HCT116 (cell line): Measurements from ENCODE around the gene AQP12B. TPM values are rescaled to one million over a fixed set of nuclear protein-coding genes. Genes with fewer than 3 reads are reported as not detected.

ENCODE experiments used
- ATAC-seq: fragments of 200-7000 bp; cut with Tn5 transposase; 2 replicates; pipeline ENCODE4 v1.9.1; 2020; ENCODE audit warnings: mild to moderate bottlenecking, moderate library complexity
- BruUV-seq: library from RNA; stranded (reverse); fragments of 400-500 nt; replicated peaks from 2 replicates; lab custom pipeline; 2021; lab: Mats Ljungman, UMichigan
- CTCF ChIA-PET: fragments of 300-600 bp; sonication (Branson Sonifier 250); formaldehyde crosslinking; loops from one replicate; lab custom pipeline; 2021; ENCODE audit warnings: antibody characterized with exemption; lab: Charles Lee
- POLR2A ChIA-PET: fragments of 300-600, 350-600 bp; sonication (Branson Sonifier 250); formaldehyde crosslinking; loops from one replicate; lab custom pipeline; 2021; ENCODE audit warnings: antibody characterized with exemption; lab: Charles Lee
- RAD21 ChIA-PET, 2 experiments: fragments of 300-600 bp; sonication (Branson Sonifier 250); formaldehyde crosslinking; loops; one replicate each; lab custom pipeline; 2023; ENCODE audit warnings: low total read pairs in 2 of 2; ENCODE audit not compliant: uncharacterized antibody in 2 of 2, unreplicated experiment in 2 of 2, low non-redundant PET in 1 of 2; lab: Charles Lee
- DNase-seq: peaks from one replicate; pipeline ENCODE4 v3.0.0-alpha.2; 2010; ENCODE audit warnings: low read depth, low spot score
- H2AFZ ChIP-seq: fragments of 200-600 bp; shearing (Covaris generic), sonication (generic); 2 replicates; pipeline ENCODE4 v1.6.1; 2017; ENCODE audit warnings: low read depth, mixed run types, mixed read lengths, antibody characterized with exemption, low read length; ENCODE audit not compliant: poor library complexity, severe bottlenecking
- H3K27ac ChIP-seq: 2 replicates; pipeline ENCODE4 v1.5.1; 2012; ENCODE audit warnings: low read depth, low read length
- H3K27me3 ChIP-seq: fragments of 200-600 bp; sonication (generic); 2 replicates; pipeline ENCODE4 v1.6.1; 2016; ENCODE audit warnings: mixed run types, low read length, mixed read lengths; ENCODE audit not compliant: insufficient read depth
- H3K36me3 ChIP-seq, 2 experiments: fragments of 200-500 bp in 1 of 2; fragments of 200-600 bp in 1 of 2; sonication (Bioruptor generic) in 1 of 2; sonication (generic) in 1 of 2; 2 replicates each; pipeline versions ENCODE4 v1.5.1 to v1.6.1; 2014 to 2016; ENCODE audit warnings: low read length in 2 of 2, inconsistent platforms in 1 of 2, mixed read lengths in 1 of 2, mixed run types in 1 of 2; ENCODE audit not compliant: insufficient read depth in 2 of 2, control insufficient read depth in 1 of 2
- H3K4me1 ChIP-seq, 2 experiments: fragments of 200-600 bp in 1 of 2; sonication (generic) in 1 of 2; 2 replicates each; pipeline versions ENCODE4 v1.5.1 to v1.6.1; 2012 to 2017; ENCODE audit warnings: low read length in 2 of 2, inconsistent platforms in 1 of 2, mild to moderate bottlenecking in 1 of 2, mixed read lengths in 1 of 2, mixed run types in 1 of 2, moderate library complexity in 1 of 2; ENCODE audit not compliant: insufficient read depth in 2 of 2, control insufficient read depth in 1 of 2
- H3K4me2 ChIP-seq: fragments of 200-600 bp; sonication (generic); 2 replicates; pipeline ENCODE4 v1.6.1; 2017; ENCODE audit warnings: mixed run types, low read length, mixed read lengths
- H3K4me3 ChIP-seq, 2 experiments: fragments of 200-600 bp in 1 of 2; sonication (generic) in 1 of 2; replicated peaks in 1 of 2; 2 replicates each; pipeline ENCODE4 v1.5.1; 2011 to 2016; ENCODE audit warnings: low read length in 2 of 2, control low read depth in 1 of 2, low read depth in 1 of 2, mild to moderate bottlenecking in 1 of 2, mixed read lengths in 1 of 2, mixed run types in 1 of 2
- H3K79me2 ChIP-seq: fragments of 200-600 bp; sonication (generic); 2 replicates; pipeline ENCODE4 v1.6.1; 2017; ENCODE audit warnings: mild to moderate bottlenecking, mixed run types, low read length, moderate library complexity, mixed read lengths; ENCODE audit not compliant: insufficient read depth
- H3K9ac ChIP-seq: fragments of 200-600 bp; sonication (generic); 2 replicates; pipeline ENCODE4 v1.6.1; 2016; ENCODE audit warnings: low read length, mixed read lengths
- H3K9me2 ChIP-seq: fragments of 200-600 bp; sonication (generic), shearing (Covaris generic); 2 replicates; pipeline ENCODE4 v1.6.1; 2017; ENCODE audit warnings: mixed run types, mild to moderate bottlenecking, moderate library complexity; ENCODE audit not compliant: insufficient read depth
- H3K9me3 ChIP-seq, 2 experiments: fragments of 200-500 bp in 1 of 2; fragments of 200-600 bp in 1 of 2; sonication (Bioruptor generic) in 1 of 2; sonication (generic) in 1 of 2; 2 replicates each; pipeline ENCODE4 v1.6.1; 2014 to 2017; ENCODE audit warnings: low read length in 2 of 2, mixed read lengths in 2 of 2, inconsistent platforms in 1 of 2, low read depth in 1 of 2, mild to moderate bottlenecking in 1 of 2, mixed run types in 1 of 2, moderate library complexity in 1 of 2; ENCODE audit not compliant: control insufficient read depth in 1 of 2, insufficient read depth in 1 of 2
- H4K20me1 ChIP-seq: fragments of 200-600 bp; sonication (generic), shearing (Covaris generic); 2 replicates; pipeline ENCODE4 v1.6.1; 2017; ENCODE audit warnings: mixed run types, mild to moderate bottlenecking, moderate library complexity; ENCODE audit not compliant: insufficient read depth
- ATF3 ChIP-seq: IDR thresholded peaks from 2 replicates; pipeline ENCODE4 v1.6.1; 2012
- CEBPB ChIP-seq: IDR thresholded peaks from 2 replicates; pipeline ENCODE4 v1.6.1; 2012; ENCODE audit warnings: low read depth
- EZH2 ChIP-seq: fragments of 200-600 bp; sonication (generic); IDR thresholded peaks from 2 replicates; pipeline ENCODE4 v1.6.1; 2017; ENCODE audit warnings: antibody characterized with exemption, mixed run types
- EZH2phosphoT487 ChIP-seq: fragments of 200-600 bp; IDR thresholded peaks from 2 replicates; pipeline ENCODE4 v1.6.1; 2018; ENCODE audit warnings: antibody characterized with exemption, borderline replicate concordance
- FOSL1 ChIP-seq: IDR thresholded peaks from 2 replicates; pipeline ENCODE4 v1.6.1; 2012; ENCODE audit warnings: low read depth
- JUND ChIP-seq: IDR thresholded peaks from 2 replicates; pipeline ENCODE4 v1.6.1; 2012
- POLR2A ChIP-seq: IDR thresholded peaks from 2 replicates; pipeline ENCODE4 v1.7.0; 2011; ENCODE audit warnings: borderline replicate concordance; ENCODE audit not compliant: insufficient read depth, insufficient read length; ENCODE audit errors: extremely low read depth
- RAD21 ChIP-seq: IDR thresholded peaks from 2 replicates; pipeline ENCODE4 v1.6.1; 2012; ENCODE audit warnings: low read depth, mild to moderate bottlenecking
- SRF ChIP-seq: IDR thresholded peaks from 2 replicates; pipeline ENCODE4 v1.6.1; 2012; ENCODE audit warnings: low read depth
- TCF7L2 ChIP-seq: IDR thresholded peaks from 2 replicates; pipeline ENCODE4 v1.7.0; 2011; ENCODE audit warnings: borderline replicate concordance, inconsistent platforms; ENCODE audit not compliant: insufficient read depth, insufficient read length; ENCODE audit errors: extremely low read depth
- YY1 ChIP-seq: IDR thresholded peaks from 2 replicates; pipeline ENCODE4 v1.6.1; 2011; ENCODE audit warnings: low read length, low read depth, moderate library complexity, mild to moderate bottlenecking; ENCODE audit not compliant: insufficient replicate concordance; ENCODE audit errors: extremely low read depth
- ZFX ChIP-seq: fragments of 450-650 bp; IDR thresholded peaks from 2 replicates; pipeline ENCODE4 v1.6.1; 2017
- intact Hi-C: fragments of 100-400 bp; cut with micrococcal nuclease; formaldehyde crosslinking; loops from 2 replicates; pipeline ENCODE4 v1.10.0; 2022
- total RNA-seq: library from RNA; stranded (reverse); gene quantifications from one replicate; pipeline ENCODE4 v1.2.1, GENCODE V29; 2021; ENCODE audit not compliant: unreplicated experiment
- TF ChIP-seq, protein P1 (sequence below): IDR thresholded peaks from 2 replicates; pipeline ENCODE4 v1.6.1; 2012
- TF ChIP-seq, protein P2 (sequence below): IDR thresholded peaks from 2 replicates; pipeline ENCODE4 v1.6.1; 2012; ENCODE audit warnings: low read depth

AQP12B gene
- total RNA-seq, 1 experiment from 2014 or later, result not detected

DNA sequence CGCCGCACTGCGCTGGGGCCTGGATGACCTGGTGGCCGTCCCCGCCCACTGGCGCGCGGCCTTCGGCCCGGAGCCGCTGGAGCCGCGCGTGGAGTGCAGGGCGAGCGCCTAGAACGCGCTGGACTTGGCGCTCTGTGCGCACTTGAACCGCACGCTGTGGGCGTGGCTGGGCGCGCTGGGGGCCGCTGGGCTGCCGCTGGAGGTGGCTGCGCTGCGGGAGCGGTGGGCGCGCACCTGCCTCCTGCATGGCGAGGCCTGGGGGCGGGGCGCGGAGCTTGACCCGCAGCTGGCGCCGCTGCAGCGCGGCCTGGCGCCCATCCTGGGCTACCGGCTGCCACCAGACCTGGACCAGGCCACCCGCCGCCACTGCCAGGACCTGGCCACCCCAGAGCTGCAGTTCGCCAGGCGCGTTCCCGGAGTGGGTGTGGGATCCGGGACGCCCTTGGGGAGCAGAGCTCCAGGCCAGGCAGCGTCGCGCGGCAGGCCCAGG, 9.9 kb downstream of the AQP12B start (continued):
- TF ChIP-seq, protein P1, sequence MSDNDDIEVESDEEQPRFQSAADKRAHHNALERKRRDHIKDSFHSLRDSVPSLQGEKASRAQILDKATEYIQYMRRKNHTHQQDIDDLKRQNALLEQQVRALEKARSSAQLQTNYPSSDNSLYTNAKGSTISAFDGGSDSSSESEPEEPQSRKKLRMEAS, result no peak
- TF ChIP-seq SRF (no peak), JUND (no peak), EZH2phosphoT487 (no peak), RAD21 (no peak), EZH2 (no peak)

DNA sequence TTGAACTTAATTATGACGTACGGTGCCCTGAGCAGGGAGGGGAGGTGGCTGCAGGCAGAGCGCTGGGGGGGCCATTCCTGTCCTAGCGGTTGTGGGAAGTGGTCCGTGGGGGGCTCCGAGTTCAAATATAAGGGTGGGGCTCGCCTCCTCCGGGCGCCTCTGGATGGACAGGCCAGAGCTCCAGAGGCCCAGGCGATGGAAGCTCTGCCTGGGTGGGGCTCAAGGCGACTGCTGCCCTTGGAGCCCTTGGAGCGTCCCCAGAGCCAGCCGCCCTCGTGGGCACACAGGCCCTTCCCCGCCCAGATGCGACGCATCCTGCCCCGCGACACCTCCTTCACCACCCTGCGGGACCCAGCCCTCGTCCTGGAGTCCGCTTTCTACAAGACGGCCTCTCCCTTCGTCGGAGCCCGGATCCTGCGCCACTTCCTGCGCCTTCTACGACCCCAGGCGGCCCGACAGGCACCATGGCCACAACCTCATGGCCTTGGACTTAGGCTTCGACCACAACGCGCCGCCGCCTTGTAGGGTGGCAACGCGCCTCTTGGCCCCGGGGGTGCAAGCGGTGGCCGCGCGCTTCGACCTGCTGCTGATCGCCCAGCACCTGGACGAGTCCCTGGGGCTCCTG, 10.5 kb downstream of the AQP12B start:
- no TSS peak for BruUV-seq
- H3K4me1 ChIP-seq, result no peaks in the 10 kb centered on the region
- H4K20me1 ChIP-seq, result no peaks in the 10 kb centered on the region
- H3K4me3 ChIP-seq, result no peak overlapping the region
- ChIA-PET POLR2A (no interaction called here), RAD21 (no interaction called here), CTCF (no interaction called here)
- H2AFZ ChIP-seq, result no peak overlapping the region
- no peaks in the 10 kb centered on the region for H3K79me2 ChIP-seq
- no peak overlapping the region for H3K27ac ChIP-seq
- H3K27me3 ChIP-seq, result 0 out of 2 replicates have a peak, but pooled peaks cover 4% of the 10 kb centered on the region
- TF ChIP-seq ZFX (no peak), YY1 (no peak)
- TF ChIP-seq, protein P1, result no peak
- intact Hi-C loops, result no loop called here
- H3K4me2 ChIP-seq, result no peak overlapping the region
- H3K9me2 ChIP-seq, result no peaks in the 10 kb centered on the region
- no peak overlapping the region for H3K9ac ChIP-seq
- no peak for DNase-seq
- no peaks in the 10 kb centered on the region for H3K9me3 ChIP-seq
- ATAC-seq, result no peak
- H3K36me3 ChIP-seq, result no peaks in the 10 kb centered on the region

DNA sequence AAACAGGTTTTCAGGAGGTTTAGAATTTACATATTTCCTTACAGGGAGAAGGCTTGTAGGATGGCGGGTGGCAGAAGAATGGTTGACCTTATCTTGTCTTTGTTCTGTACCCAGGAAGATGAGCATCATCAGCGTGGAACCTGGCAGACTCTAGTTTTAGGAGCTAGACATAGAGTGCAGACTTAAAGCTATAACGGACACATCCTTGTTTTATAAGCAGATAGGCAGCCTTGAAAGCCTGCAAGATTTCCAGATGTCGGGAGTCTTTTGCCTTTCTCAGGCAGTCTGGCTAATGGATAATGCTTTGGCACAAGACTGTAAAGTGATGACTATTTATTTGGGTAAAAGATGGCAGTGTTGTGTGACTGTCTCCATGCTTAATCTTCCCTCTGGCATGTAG, 11.7 kb downstream of the AQP12B start:
- H3K4me2 ChIP-seq, result no peak overlapping the region
- H2AFZ ChIP-seq, result no peak overlapping the region
- RAD21 ChIA-PET, result no interaction called here
- H3K4me1 ChIP-seq, result no peaks in the 10 kb centered on the region
- POLR2A ChIA-PET, result no interaction called here
- H3K4me3 ChIP-seq, result no peak overlapping the region
- TF ChIP-seq, protein P2, sequence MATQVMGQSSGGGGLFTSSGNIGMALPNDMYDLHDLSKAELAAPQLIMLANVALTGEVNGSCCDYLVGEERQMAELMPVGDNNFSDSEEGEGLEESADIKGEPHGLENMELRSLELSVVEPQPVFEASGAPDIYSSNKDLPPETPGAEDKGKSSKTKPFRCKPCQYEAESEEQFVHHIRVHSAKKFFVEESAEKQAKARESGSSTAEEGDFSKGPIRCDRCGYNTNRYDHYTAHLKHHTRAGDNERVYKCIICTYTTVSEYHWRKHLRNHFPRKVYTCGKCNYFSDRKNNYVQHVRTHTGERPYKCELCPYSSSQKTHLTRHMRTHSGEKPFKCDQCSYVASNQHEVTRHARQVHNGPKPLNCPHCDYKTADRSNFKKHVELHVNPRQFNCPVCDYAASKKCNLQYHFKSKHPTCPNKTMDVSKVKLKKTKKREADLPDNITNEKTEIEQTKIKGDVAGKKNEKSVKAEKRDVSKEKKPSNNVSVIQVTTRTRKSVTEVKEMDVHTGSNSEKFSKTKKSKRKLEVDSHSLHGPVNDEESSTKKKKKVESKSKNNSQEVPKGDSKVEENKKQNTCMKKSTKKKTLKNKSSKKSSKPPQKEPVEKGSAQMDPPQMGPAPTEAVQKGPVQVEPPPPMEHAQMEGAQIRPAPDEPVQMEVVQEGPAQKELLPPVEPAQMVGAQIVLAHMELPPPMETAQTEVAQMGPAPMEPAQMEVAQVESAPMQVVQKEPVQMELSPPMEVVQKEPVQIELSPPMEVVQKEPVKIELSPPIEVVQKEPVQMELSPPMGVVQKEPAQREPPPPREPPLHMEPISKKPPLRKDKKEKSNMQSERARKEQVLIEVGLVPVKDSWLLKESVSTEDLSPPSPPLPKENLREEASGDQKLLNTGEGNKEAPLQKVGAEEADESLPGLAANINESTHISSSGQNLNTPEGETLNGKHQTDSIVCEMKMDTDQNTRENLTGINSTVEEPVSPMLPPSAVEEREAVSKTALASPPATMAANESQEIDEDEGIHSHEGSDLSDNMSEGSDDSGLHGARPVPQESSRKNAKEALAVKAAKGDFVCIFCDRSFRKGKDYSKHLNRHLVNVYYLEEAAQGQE, result no peak
- TF ChIP-seq TCF7L2, result no peak
- TF ChIP-seq, protein P1, result no peak
- TF ChIP-seq ATF3, result no peak
- TF ChIP-seq JUND, result no peak
- no peak for TF ChIP-seq FOSL1
- no peak for TF ChIP-seq CEBPB
- no peak for TF ChIP-seq SRF
- TF ChIP-seq POLR2A, result no peak
- no peak for TF ChIP-seq YY1
- no peak for TF ChIP-seq EZH2
- CTCF ChIA-PET, result no interaction called here
- BruUV-seq, result no TSS peak
- H3K36me3 ChIP-seq, result no peaks in the 10 kb centered on the region
- no peaks in the 10 kb centered on the region for H3K9me2 ChIP-seq
- no peak overlapping the region for H3K27ac ChIP-seq
- H3K9me3 ChIP-seq, result no peaks in the 10 kb centered on the region
- DNase-seq (no peak), ATAC-seq (no peak)
- H3K27me3 ChIP-seq, result 0 out of 2 replicates have a peak, but pooled peaks cover 15% of the 10 kb centered on the region
- no peak overlapping the region for H3K9ac ChIP-seq
- no peaks in the 10 kb centered on the region for H4K20me1 ChIP-seq
- intact Hi-C loops, result no loop called here
- H3K79me2 ChIP-seq, result no peaks in the 10 kb centered on the region
